PC-9 (cell line): Measurements from ENCODE around the gene SLC25A25.
A peak's percentile ranks its signal among the peaks of the same experiment; 100 is the strongest.

Experiments
- CTCF ChIP-seq: fragments of 200-600 bp; sonication (generic); conservative IDR thresholded peaks from 2 replicates; pipeline ENCODE4 v1.6.1; 2017; ENCODE audit warnings: mixed run types, antibody characterized with exemption, mild to moderate bottlenecking, moderate library complexity
- EZH2 ChIP-seq: fragments of 200-600 bp; sonication (generic); IDR thresholded peaks from 2 replicates; pipeline ENCODE4 v1.8.0; 2017; ENCODE audit warnings: antibody characterized with exemption, low read depth

- no peak for TF ChIP-seq EZH2
- TF ChIP-seq CTCF = peak; percentile 83
These were observed 57.0 kb downstream of the SLC25A25 start for GRCh38 chr9:128124873-128125579.
